ENCODE data around the gene SMIM15.
"Not testable (repeated sequence)": the region's sequence is repeated elsewhere in the genome, so short reads cannot be mapped to it uniquely, and the experiment has no call there.

The SMIM15 gene

DNA sequence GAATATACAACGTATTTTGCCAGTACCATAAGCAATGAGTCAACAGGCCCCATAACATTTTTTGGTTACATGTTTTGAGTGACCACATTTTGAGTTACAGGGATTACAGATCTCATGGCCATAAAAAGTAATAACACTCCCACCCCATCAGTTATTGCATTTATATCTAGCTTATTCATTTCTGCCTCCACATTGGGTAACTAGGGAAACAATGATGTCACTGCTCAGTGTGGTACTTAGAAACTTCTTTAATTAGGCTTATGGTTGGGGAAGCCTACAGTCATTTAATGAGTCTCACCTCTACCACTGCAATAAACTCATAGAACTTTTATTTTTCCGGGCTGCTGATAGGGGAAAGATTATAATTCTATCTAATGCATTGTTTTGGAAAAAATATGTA lies 39.9 kb upstream of the SMIM15 start:
- no peak for ATAC-seq (ENCODE audit: insufficient read depth, low read depth)

GRCh38 chr5:61200582-61201155 lies 38.4 kb upstream of the SMIM15 start:
- no peaks in the 10 kb centered on the region for H3K4me1 ChIP-seq (ENCODE audit: insufficient read depth, low read length)
- no peaks in the 10 kb centered on the region for H3K9me3 ChIP-seq (ENCODE audit: insufficient read depth, low read length, severe bottlenecking)
- no peak overlapping the region for H3K4me3 ChIP-seq (ENCODE audit: low read depth in 1 of 2, low read length in 2 of 2)
- DNase-seq (no peak), ATAC-seq (ENCODE audit: insufficient read depth, low read depth) (no peak)
- no peak overlapping the region for H3K4me2 ChIP-seq (ENCODE audit: insufficient read depth, low read length)
- no peaks in the 10 kb centered on the region for H3K79me2 ChIP-seq (ENCODE audit: insufficient read depth, low read length)
- peaks cover 4% of the 10 kb centered on the region for H3K27me3 ChIP-seq (ENCODE audit: insufficient read depth, low read length, poor library complexity)
- no peaks in the 10 kb centered on the region for H3K36me3 ChIP-seq (ENCODE audit: insufficient read depth, low read length)
- no peaks in the 10 kb centered on the region for H4K20me1 ChIP-seq (ENCODE audit: insufficient read depth, low read length)
- H3K9ac ChIP-seq (ENCODE audit: low read depth, low read length), result no peak overlapping the region
- no peak overlapping the region for H3K27ac ChIP-seq (ENCODE audit: low read length)
- no peak overlapping the region for H2AFZ ChIP-seq (ENCODE audit: low read depth, low read length)
- TF ChIP-seq, protein P1, sequence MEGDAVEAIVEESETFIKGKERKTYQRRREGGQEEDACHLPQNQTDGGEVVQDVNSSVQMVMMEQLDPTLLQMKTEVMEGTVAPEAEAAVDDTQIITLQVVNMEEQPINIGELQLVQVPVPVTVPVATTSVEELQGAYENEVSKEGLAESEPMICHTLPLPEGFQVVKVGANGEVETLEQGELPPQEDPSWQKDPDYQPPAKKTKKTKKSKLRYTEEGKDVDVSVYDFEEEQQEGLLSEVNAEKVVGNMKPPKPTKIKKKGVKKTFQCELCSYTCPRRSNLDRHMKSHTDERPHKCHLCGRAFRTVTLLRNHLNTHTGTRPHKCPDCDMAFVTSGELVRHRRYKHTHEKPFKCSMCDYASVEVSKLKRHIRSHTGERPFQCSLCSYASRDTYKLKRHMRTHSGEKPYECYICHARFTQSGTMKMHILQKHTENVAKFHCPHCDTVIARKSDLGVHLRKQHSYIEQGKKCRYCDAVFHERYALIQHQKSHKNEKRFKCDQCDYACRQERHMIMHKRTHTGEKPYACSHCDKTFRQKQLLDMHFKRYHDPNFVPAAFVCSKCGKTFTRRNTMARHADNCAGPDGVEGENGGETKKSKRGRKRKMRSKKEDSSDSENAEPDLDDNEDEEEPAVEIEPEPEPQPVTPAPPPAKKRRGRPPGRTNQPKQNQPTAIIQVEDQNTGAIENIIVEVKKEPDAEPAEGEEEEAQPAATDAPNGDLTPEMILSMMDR (IDR thresholded peaks at IDR 0.05; ENCODE audit: borderline replicate concordance, extremely low read depth, low read length, poor library complexity, severe bottlenecking), result no peak
- TF ChIP-seq EZH2 (IDR thresholded peaks at IDR 0.05; ENCODE audit: borderline replicate concordance, low read depth, low read length, severe bottlenecking), result no peak

More for the DNA sequence above, 39.9 kb upstream of the SMIM15 start:
- Histone ChIP-seq H3K27me3 (ENCODE audit: insufficient read depth, low read length, poor library complexity) (peaks cover 4% of the 10 kb centered on the region), H3K36me3 (ENCODE audit: insufficient read depth, low read length) (no peaks in the 10 kb centered on the region), H3K79me2 (ENCODE audit: insufficient read depth, low read length) (no peaks in the 10 kb centered on the region), H3K9me3 (ENCODE audit: insufficient read depth, low read length, severe bottlenecking) (no peaks in the 10 kb centered on the region), H3K27ac (ENCODE audit: low read length) (no peak overlapping the region), H3K4me1 (ENCODE audit: insufficient read depth, low read length) (no peaks in the 10 kb centered on the region), H4K20me1 (ENCODE audit: insufficient read depth, low read length) (no peaks in the 10 kb centered on the region), H2AFZ (ENCODE audit: low read depth, low read length) (no peak overlapping the region), H3K4me3 (ENCODE audit: low read depth in 1 of 2, low read length in 2 of 2) (no peak overlapping the region), H3K9ac (ENCODE audit: low read depth, low read length) (no peak overlapping the region), H3K4me2 (ENCODE audit: insufficient read depth, low read length) (no peak overlapping the region)
- TF ChIP-seq, protein P1 (IDR thresholded peaks at IDR 0.05; ENCODE audit: borderline replicate concordance, extremely low read depth, low read length, poor library complexity, severe bottlenecking), result no peak
- no peak for TF ChIP-seq EZH2 (IDR thresholded peaks at IDR 0.05; ENCODE audit: borderline replicate concordance, low read depth, low read length, severe bottlenecking)
- DNase-seq, result no peak

DNA sequence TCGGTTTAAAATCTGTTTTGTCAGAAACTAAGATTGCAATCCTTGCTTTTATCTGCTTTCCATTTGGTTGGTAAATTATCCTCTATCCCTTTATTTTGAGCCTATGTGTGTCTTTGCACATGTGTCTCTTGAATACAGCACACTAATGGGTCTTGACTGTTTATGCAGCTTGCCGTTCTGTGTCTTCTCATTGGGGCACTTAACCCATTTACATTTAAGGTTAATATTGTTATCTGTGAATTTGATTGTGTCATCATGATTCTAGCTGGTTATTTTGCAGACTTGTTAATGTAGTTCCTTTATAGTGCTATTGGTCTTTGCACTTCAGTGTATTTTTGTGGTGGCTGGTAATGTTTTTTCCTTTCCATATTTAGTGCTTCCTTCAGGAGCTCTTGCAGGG lies 36.3 kb upstream of the SMIM15 start:
- Histone ChIP-seq H3K9ac (ENCODE audit: low read depth, low read length) (no peak overlapping the region), H4K20me1 (ENCODE audit: insufficient read depth, low read length) (no peaks in the 10 kb centered on the region), H3K4me2 (ENCODE audit: insufficient read depth, low read length) (no peak overlapping the region), H3K9me3 (ENCODE audit: insufficient read depth, low read length, severe bottlenecking) (no peaks in the 10 kb centered on the region), H3K36me3 (ENCODE audit: insufficient read depth, low read length) (no peaks in the 10 kb centered on the region), H3K27ac (ENCODE audit: low read length) (no peak overlapping the region), H3K4me3 (ENCODE audit: low read depth in 1 of 2, low read length in 2 of 2) (no peak overlapping the region), H3K4me1 (ENCODE audit: insufficient read depth, low read length) (no peaks in the 10 kb centered on the region), H3K27me3 (ENCODE audit: insufficient read depth, low read length, poor library complexity) (peaks cover 4% of the 10 kb centered on the region), H3K79me2 (ENCODE audit: insufficient read depth, low read length) (no peaks in the 10 kb centered on the region), H2AFZ (ENCODE audit: low read depth, low read length) (no peak overlapping the region)
- no peak for TF ChIP-seq EZH2 (IDR thresholded peaks at IDR 0.05; ENCODE audit: borderline replicate concordance, low read depth, low read length, severe bottlenecking)
- TF ChIP-seq, protein P1 (IDR thresholded peaks at IDR 0.05; ENCODE audit: borderline replicate concordance, extremely low read depth, low read length, poor library complexity, severe bottlenecking), result no peak
- ATAC-seq (ENCODE audit: insufficient read depth, low read depth) (no peak), DNase-seq (no peak)

DNA sequence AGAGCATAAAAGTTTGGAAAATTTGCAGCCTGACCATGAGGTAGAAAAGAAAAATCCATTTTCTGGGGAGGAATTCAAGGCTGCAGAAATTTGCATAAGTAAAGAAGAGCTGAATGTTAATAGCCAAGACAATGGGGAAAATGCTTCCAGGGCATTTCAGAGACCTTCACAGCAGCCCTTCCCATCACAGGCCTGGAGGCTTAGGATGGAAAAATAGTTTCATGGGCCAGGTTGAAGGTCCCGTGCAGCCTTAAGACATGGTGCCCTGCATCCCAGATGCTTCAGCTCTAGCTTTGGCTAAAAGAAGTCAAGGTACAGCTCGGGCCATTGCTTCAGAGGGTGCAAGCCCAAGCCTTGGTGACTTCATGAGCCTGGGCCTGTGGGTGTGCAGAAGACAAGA lies 25.6 kb upstream of the SMIM15 start:
- not testable (repeated sequence) for H3K79me2 ChIP-seq (ENCODE audit: insufficient read depth, low read length)

DNA sequence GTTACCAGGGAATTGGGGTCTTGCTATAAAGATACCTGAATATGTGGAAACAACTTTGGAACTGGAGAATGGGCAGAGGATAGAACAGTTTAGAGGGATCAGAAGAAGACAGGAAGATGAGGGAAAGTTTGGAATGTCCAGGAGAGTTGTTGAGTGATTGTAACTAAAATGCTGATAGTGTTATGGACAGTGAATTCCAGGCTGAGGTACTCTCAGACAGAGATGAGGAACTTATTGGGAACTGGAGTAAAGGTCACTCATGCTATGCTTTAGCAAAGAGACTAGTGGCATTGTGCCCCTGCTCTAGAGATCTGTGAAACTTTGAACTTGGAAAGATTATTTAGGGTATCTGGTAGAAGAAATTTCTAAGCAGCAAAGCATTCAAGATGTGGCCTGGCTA lies 25.1 kb upstream of the SMIM15 start:
- not testable (repeated sequence) for H3K27ac ChIP-seq (ENCODE audit: low read length)

More for the DNA sequence above, 25.6 kb upstream of the SMIM15 start:
- not testable (repeated sequence) for H3K4me3 ChIP-seq (ENCODE audit: low read depth in 1 of 2, low read length in 2 of 2); DNase-seq; ATAC-seq (ENCODE audit: insufficient read depth, low read depth); H3K4me2 ChIP-seq (ENCODE audit: insufficient read depth, low read length); H3K27me3 ChIP-seq (ENCODE audit: insufficient read depth, low read length, poor library complexity); H3K9me3 ChIP-seq (ENCODE audit: insufficient read depth, low read length, severe bottlenecking); H3K27ac ChIP-seq (ENCODE audit: low read length); H3K4me1 ChIP-seq (ENCODE audit: insufficient read depth, low read length); H3K36me3 ChIP-seq (ENCODE audit: insufficient read depth, low read length); H4K20me1 ChIP-seq (ENCODE audit: insufficient read depth, low read length); H2AFZ ChIP-seq (ENCODE audit: low read depth, low read length); H3K9ac ChIP-seq (ENCODE audit: low read depth, low read length)

More for the DNA sequence above, 25.1 kb upstream of the SMIM15 start:
- DNase-seq; H3K36me3 ChIP-seq (ENCODE audit: insufficient read depth, low read length); H3K27me3 ChIP-seq (ENCODE audit: insufficient read depth, low read length, poor library complexity); ATAC-seq (ENCODE audit: insufficient read depth, low read depth); H3K4me3 ChIP-seq (ENCODE audit: low read depth in 1 of 2, low read length in 2 of 2); H3K79me2 ChIP-seq (ENCODE audit: insufficient read depth, low read length); H2AFZ ChIP-seq (ENCODE audit: low read depth, low read length); H4K20me1 ChIP-seq (ENCODE audit: insufficient read depth, low read length); H3K4me2 ChIP-seq (ENCODE audit: insufficient read depth, low read length); H3K4me1 ChIP-seq (ENCODE audit: insufficient read depth, low read length); H3K9me3 ChIP-seq (ENCODE audit: insufficient read depth, low read length, severe bottlenecking); H3K9ac ChIP-seq (ENCODE audit: low read depth, low read length): not testable (repeated sequence)
